Inflammatory macrophage treated with lipopolysaccharide for 4 hours (primary cell): ENCODE measurements around the gene NF1.
A peak's percentile ranks its signal among the peaks of the same experiment; 100 is the strongest.

Experiments used
- DNase-seq: peaks from one replicate; pipeline ENCODE4 v3.0.0-alpha.2; 2020

NF1 gene

GRCh38 chr17:31388770-31389656 lies 294.2 kb downstream of the NF1 start:
- DNase-seq, result no peak

GRCh38 chr17:31389657-31390381 lies 295.0 kb downstream of the NF1 start:
- DNase-seq, result no peak

GRCh38 chr17:31390426-31390747 lies 295.6 kb downstream of the NF1 start:
- no peak for DNase-seq

GRCh38 chr17:31390748-31391495 lies 296.1 kb downstream of the NF1 start:
- no peak for DNase-seq

- no peak for DNase-seq
Measured at GRCh38 chr17:31391496-31391949, 296.7 kb downstream of the NF1 start, which contains the start of gene RAB11FIP4. Gene RAB11FIP4, plus strand, starts transcription at chr17:31391675. Its CDS starts 178 bp downstream, at chr17:31391853.

GRCh38 chr17:31392002-31392855 lies 297.5 kb downstream of the NF1 start:
- no peak for DNase-seq

DNA sequence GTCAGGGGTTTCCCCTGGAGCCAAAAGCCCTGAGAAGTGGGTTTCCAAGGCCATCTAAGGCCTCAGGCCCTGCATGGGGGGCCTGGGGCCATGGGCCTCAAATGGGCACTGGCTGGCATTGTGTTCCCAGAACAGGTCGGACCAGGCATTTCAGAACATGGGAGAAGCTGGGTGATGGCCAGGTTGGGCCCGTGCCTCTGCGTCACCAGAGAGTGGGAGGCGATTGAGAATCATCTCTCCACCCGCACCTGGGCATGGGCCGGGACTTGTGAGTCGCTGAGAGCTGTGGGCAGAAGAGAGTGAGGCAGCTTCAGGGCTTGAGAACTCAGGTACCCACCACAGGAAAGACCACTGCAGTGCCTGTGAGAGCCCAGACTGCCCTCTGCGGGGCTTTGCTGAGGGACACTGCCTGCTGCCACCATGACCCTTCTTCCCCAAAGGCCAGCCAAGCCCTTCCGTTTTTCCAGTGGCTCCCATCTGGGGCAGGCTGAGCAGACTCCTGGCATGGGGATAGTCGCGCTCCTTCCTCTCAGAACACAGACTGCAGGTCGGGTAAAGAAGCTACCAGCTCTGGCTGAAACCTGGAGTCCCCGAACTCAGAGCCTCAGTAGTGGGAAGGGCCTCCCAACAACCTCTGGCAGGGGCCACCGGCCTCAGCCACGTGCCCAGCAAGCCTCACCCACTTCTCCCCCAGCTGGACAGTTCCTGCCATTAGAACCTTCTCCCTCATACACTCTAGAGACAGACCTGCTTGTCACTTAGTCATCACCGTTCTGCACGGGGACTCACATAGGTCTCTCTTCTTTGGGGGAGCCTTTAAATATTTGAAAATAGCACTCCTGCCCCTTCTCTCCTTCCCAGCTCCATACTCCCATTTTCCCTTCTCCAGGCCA lies 298.3 kb downstream of the NF1 start:
- no peak for DNase-seq

DNA sequence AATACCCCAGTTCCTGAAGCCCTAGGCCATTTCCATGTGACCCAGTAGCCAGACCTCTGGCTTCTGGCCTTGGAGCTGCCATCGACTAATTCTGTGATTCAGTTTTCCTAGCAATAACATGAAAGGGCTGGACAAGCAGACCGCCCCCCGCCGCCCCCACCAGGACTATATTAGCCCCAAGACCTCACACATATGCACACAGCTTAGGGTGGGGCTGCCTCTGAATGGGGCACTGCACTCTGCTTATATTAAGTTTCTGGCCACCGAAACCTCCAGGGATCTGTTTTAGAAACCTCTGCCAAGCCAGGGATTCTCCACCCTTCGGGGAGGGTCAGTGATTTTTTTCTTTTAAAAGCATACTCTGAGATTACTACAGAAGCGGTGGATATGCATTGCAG lies 299.0 kb downstream of the NF1 start:
- DNase-seq, result no peak

DNA sequence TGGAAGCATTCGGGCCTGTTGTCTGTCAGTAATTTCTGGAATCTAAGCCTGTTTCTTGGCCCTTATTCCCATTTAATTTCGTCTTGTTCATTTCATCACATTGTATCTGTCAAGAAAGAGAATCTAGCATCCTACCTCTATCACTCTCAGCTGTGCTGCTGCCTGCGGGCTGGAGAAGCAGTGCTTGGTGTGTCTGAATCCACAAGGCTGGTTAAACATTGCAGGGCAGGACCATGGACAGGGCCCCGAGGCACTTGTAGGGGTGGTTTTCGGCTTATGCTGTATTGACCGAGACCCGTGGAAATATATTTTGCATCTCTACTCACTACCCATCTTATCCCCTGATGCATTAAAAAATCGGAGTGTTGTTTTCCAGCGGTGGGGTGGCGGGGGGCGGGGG lies 299.8 kb downstream of the NF1 start:
- peak; percentile 19 for DNase-seq

DNA sequence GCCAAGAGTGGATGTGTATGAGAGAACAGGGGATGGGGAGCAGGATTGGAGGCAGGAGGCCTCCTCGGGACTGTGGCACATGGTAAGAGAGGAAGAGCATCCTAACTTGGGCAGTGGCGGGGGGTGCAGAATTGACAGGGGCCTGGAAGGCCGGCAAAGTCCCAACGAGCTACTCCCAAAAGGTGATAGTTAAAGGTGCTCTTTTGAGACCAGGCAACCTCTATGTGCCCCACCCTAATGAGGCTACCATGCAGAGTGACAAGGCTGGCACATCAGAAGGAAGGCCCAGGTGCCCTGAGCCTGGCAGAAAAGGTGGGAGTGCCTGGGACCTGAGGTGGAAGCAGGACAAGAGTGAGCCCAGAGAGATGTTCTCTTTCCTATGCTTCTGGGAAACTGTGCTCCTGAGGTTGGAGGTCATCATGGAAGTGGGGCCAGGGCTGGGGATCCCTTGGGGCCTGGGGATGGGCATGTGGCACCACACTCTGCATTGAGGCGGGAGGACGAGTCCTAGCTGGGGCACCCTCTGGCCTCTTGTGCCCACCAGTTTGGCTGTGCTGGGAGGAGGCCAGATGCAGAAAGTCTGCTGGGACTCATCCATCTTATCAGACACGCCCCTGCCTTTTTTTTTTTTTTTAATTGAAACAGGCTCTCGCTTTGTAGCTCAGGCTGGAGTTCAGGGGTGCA lies 302.6 kb downstream of the NF1 start:
- DNase-seq, result no peak

- DNase-seq, result peak; percentile 48
Measured at GRCh38 chr17:31398381-31399311, 303.9 kb downstream of the NF1 start.

- no peak for DNase-seq
Measured at GRCh38 chr17:31400481-31400950, 305.7 kb downstream of the NF1 start.

GRCh38 chr17:31401456-31402254 lies 306.9 kb downstream of the NF1 start:
- DNase-seq, result no peak

GRCh38 chr17:31404028-31404949 lies 309.5 kb downstream of the NF1 start:
- no peak for DNase-seq

DNA sequence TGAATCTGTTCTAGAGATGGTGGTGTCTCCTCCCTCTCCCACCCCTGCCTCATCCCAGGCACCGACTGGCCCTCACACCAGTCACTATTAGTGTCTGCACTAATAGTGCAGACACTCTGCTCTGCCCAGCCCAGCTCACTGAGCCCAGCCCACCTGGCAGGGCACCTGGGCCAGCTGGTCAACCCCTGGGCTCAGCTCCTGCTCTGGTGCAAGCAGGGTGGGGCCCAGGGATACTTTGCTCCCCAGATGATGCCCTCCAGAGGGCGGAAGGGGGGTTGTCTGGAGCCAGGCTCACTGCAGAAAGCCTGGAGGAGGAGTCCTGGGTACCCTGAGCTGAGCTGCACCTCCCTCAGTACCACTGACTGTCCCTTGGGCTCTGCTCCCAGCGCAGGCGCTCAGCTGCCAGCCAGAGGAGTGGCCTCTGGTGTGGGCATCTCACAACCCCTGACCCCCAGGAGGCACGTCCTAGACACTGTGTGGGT lies 311.2 kb downstream of the NF1 start:
- DNase-seq, result no peak

DNA sequence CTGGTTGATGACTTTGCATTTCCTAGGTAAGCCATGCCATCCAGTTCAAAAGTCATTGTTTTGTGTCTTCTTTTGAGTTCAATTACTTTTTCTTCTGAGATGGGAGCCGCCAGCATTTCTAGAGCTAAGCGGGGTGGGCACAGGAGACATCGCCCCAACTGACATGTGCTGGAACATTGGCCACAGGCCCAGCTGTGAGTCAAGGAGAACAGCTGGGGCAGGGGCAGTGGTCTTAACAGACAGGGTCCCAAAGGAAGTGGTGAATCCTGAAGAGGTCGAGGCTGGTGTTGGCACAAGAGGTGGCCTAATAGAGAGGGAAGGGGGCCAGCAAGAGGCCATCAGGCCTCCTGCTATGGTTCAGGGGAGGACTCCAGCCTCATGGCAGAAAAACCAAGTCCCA lies 313.8 kb downstream of the NF1 start:
- no peak for DNase-seq

GRCh38 chr17:31411707-31412285 lies 317.0 kb downstream of the NF1 start:
- no peak for DNase-seq
